CD8-positive, alpha-beta memory T cell (primary cell): ENCODE measurements around the gene OBP2A. TPM values are rescaled to one million over a fixed set of nuclear protein-coding genes. Genes with fewer than 3 reads are reported as not detected.

ENCODE experiments used
- CTCF ChIA-PET: fragments of 350-600 bp; sonication (Branson Sonifier 250); formaldehyde crosslinking; loops from one replicate; lab custom pipeline; 2021; ENCODE audit warnings: antibody characterized with exemption; lab: Charles Lee
- POLR2A ChIA-PET: fragments of 350-600 bp; sonication (Branson Sonifier 250); formaldehyde crosslinking; loops from one replicate; lab custom pipeline; 2021; ENCODE audit warnings: antibody characterized with exemption; lab: Charles Lee
- DNase-seq, 5 donors: peaks; one replicate each; pipeline versions ENCODE4 v3.0.0 to v3.0.0-alpha.2; 2020 to 2022; ENCODE audit warnings: mixed read lengths in 1 of 5
- H3K27ac ChIP-seq: one replicate; pipeline ENCODE4 v1.7.0; 2013; ENCODE audit warnings: low read depth, mild to moderate bottlenecking, low read length, moderate library complexity
- H3K27me3 ChIP-seq: 2 replicates; pipeline ENCODE4 v1.7.0; 2013; ENCODE audit warnings: low read length, mild to moderate bottlenecking; ENCODE audit not compliant: insufficient read depth, poor library complexity, severe bottlenecking
- H3K36me3 ChIP-seq: 2 replicates; pipeline ENCODE4 v1.7.0; 2013; ENCODE audit warnings: mild to moderate bottlenecking, low read length, moderate library complexity; ENCODE audit not compliant: insufficient read depth
- H3K4me1 ChIP-seq: 2 replicates; pipeline ENCODE4 v1.7.0; 2013; ENCODE audit warnings: mild to moderate bottlenecking, low read length, moderate library complexity; ENCODE audit not compliant: insufficient read depth
- H3K4me3 ChIP-seq: 2 replicates; pipeline ENCODE4 v1.7.0; 2013; ENCODE audit warnings: mild to moderate bottlenecking, low read length
- H3K9me3 ChIP-seq: 2 replicates; pipeline ENCODE4 v1.7.0; 2013; ENCODE audit warnings: mild to moderate bottlenecking, low read length
- H3K27ac Mint-ChIP-seq, 8 donors: one replicate each; pipeline ENCODE4 v1.8.0; 2020 to 2021; ENCODE audit warnings: mixed read lengths in 8 of 8, mild to moderate bottlenecking in 6 of 8, inconsistent platforms in 3 of 8, moderate library complexity in 3 of 8
- H3K27me3 Mint-ChIP-seq, 2 donors: one replicate each; pipeline ENCODE4 v1.8.0; 2020 to 2021; ENCODE audit warnings: mixed read lengths in 2 of 2, mild to moderate bottlenecking in 1 of 2, moderate library complexity in 1 of 2
- H3K36me3 Mint-ChIP-seq, 3 donors: one replicate each; pipeline ENCODE4 v1.8.0; 2020 to 2021; ENCODE audit warnings: mixed read lengths in 3 of 3, inconsistent platforms in 1 of 3, mild to moderate bottlenecking in 1 of 3
- H3K4me1 Mint-ChIP-seq, 3 donors: one replicate each; pipeline ENCODE4 v1.8.0; 2020 to 2021; ENCODE audit warnings: mixed read lengths in 3 of 3, inconsistent platforms in 1 of 3, mild to moderate bottlenecking in 1 of 3
- H3K4me3 Mint-ChIP-seq, 7 donors: one replicate each; pipeline ENCODE4 v1.8.0; 2020 to 2021; ENCODE audit warnings: mixed read lengths in 7 of 7, mild to moderate bottlenecking in 6 of 7, moderate library complexity in 4 of 7, inconsistent platforms in 2 of 7
- H3K9me3 Mint-ChIP-seq, 5 donors: one replicate each; pipeline ENCODE4 v1.8.0; 2020 to 2022; ENCODE audit warnings: mixed read lengths in 5 of 5, mild to moderate bottlenecking in 3 of 5, moderate library complexity in 2 of 5, inconsistent platforms in 1 of 5
- polyA plus RNA-seq: library from polyadenylated mRNA; unstranded; fragments of 300-500 nt; fragmentation: Illumina TruSeq; gene quantifications from one replicate; pipeline ENCODE4 v1.2.3, GENCODE V29; 2021
- total RNA-seq, 2 experiments: library from RNA; stranded (reverse); gene quantifications; one replicate each; pipeline ENCODE4 v1.2.3, GENCODE V29; 2021

OBP2A gene
- total and polyA plus RNA-seq, 3 experiments from 2014 or later: not detected

DNA sequence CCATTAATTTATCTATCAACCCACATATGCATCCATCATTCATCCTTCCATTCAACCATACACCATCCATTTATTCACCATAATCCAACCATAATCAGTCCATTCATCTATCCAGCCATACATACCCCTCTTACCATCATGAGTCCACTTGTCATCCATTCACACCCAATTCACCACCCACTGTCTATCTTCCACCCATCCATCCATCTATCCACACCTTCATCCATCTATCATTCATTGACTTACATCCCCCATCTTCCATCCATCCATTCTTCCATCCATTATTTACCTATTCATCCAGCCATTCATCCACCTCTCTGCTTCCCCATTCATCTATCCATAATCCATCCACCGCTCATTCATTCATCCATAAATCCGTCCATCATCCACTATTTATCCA lies 33.4 kb downstream of the OBP2A start:
- no peaks in the 10 kb centered on the region for H3K36me3 ChIP-seq
- Mint-ChIP-seq H3K27me3 (peaks cover 7 to 17% of the 10 kb centered on the region in 2 donors), H3K27ac (no peak overlapping the region), H3K36me3 (no peaks in the 10 kb centered on the region), H3K4me1 (no peaks in the 10 kb centered on the region), H3K9me3 (no peaks in the 10 kb centered on the region), H3K4me3 (no peak overlapping the region)
- no peaks in the 10 kb centered on the region for H3K9me3 ChIP-seq
- no peak for DNase-seq
- ChIA-PET POLR2A (no interaction called here), CTCF (no interaction called here)
- H3K4me3 ChIP-seq: no peak overlapping the region
- H3K27me3 ChIP-seq: no peaks in the 10 kb centered on the region
- H3K27ac ChIP-seq: no peak overlapping the region
- no peaks in the 10 kb centered on the region for H3K4me1 ChIP-seq

DNA sequence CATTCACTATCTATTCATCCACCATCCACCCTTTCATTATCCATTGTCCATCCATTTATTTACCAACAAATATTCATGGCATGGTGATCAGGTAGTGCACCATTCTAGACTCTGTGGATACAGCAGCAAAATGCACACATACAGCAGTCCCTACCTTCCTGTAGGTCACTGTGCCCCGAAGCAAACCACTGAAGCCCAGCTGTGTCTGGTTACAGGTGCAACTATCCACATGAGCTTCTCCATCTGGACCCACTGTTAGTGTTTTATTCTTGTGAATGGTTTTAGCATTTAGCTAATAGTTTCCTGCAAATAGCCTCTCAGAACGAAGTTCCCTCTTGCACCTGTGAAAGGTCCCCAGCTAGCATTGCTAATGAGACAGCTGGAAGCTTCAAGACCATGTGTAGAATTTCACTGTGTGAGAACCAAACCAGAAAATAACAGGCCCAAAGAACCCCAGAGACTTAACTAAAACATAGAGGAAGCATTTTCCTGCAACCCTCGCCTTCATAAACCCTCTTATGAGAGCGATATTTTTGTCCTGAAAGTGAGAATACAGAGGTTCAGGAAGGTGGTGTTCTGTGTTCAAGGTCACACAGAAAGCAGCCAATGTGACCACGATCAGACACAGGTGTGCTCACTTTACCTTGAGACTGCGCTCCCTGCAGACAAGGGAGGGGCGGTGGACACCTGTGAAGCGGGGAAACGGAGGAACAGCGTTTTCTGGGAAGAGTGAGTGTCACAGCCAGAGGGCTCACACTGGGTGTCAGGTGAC lies 34.1 kb downstream of the OBP2A start:
- Mint-ChIP-seq H3K4me1 (no peaks in the 10 kb centered on the region), H3K36me3 (no peaks in the 10 kb centered on the region), H3K27me3 (peaks cover 5 to 24% of the 10 kb centered on the region in 2 donors), H3K27ac (no peak overlapping the region), H3K9me3 (no peaks in the 10 kb centered on the region), H3K4me3 (no peak overlapping the region)
- Histone ChIP-seq H3K27me3 (no peaks in the 10 kb centered on the region), H3K4me1 (no peaks in the 10 kb centered on the region), H3K4me3 (no peak overlapping the region), H3K36me3 (no peaks in the 10 kb centered on the region), H3K27ac (no peak overlapping the region), H3K9me3 (no peaks in the 10 kb centered on the region)
- POLR2A ChIA-PET: no interaction called here
- DNase-seq: no peak
- CTCF ChIA-PET: no interaction called here

DNA sequence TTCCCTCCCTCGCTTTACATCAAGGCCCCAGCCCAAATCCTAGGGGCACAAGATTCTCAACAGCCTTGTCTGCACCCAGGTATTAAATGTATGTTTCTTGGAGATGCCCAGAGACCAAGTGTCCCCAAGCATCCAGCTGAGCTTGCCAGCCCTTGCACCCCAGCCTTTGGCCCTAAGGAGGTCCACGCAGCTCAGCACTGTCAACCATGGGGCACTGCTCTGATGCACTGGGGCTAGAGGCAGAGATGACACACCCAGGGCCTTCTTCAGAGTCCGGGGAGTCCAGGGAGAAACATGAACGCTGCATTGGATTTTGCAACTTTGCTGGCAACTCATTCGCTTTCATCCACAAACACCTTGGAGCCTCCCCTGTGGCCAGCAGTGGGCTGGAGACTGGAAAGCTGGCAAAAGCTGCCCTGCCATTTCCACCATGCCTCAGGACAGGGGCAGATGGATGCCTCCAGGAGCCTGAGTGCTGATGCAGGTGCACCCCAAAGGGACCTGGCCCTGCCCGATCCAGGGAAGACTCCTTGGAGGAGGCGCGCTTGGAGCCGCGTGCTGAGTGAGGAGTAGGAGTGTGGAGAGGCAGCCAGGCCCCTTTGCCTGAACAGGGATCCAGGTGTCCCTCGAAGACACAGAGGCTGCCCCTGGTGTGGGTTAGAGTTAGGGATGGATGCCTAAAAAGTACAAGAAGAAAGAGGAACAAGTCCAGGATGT lies 34.9 kb downstream of the OBP2A start:
- H3K36me3 Mint-ChIP-seq: no peaks in the 10 kb centered on the region
- POLR2A ChIA-PET: no interaction called here
- DNase-seq: no peak
- no peak overlapping the region for H3K27ac ChIP-seq
- H3K36me3 ChIP-seq: no peaks in the 10 kb centered on the region
- H3K27me3 ChIP-seq: no peaks in the 10 kb centered on the region
- H3K4me1 Mint-ChIP-seq: no peaks in the 10 kb centered on the region
- no peaks in the 10 kb centered on the region for H3K9me3 ChIP-seq
- no peak overlapping the region for H3K27ac Mint-ChIP-seq
- CTCF ChIA-PET: no interaction called here
- no peaks in the 10 kb centered on the region for H3K9me3 Mint-ChIP-seq
- H3K4me3 ChIP-seq: no peak overlapping the region
- H3K4me3 Mint-ChIP-seq: no peak overlapping the region
- no peaks in the 10 kb centered on the region for H3K4me1 ChIP-seq
- H3K27me3 Mint-ChIP-seq: peaks cover 3 to 25% of the 10 kb centered on the region in 2 donors

DNA sequence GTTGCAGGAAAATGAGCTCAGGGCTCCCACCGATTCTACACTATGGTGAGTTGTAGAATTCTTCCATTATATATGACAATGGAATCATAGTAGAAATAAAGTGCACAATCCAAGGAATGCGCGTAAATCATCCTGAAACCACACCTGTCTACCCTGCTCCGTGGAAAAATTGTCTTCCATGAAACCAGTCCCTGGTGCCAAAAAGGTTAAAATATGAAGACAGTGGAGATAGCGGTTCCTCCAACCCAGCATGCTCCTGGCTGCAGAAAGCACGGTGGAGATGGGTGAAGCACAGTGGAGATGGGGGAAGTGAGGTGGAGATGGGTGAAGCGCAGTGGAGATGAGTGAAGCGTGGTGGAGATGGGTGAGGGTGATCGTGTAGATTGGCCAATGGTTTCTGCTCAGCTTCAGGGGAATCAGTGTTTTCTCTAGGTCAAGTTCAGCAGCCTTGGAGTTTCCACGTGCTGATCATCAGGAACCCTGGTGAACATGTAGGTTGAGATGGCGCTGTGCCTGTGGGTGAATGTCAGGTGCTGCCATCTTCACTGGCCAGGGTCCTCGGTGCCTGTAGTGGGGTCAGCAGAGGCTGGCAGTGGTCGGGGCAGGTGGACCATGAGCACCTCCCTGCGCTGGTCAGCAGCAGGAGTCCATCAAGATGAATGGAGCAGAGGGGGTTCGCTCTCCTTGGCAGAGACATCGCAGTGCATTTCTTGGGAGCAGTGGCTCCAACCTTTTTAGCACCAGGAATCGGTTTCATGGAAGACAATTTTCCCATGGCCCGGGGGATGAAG lies 35.9 kb downstream of the OBP2A start:
- H3K27me3 ChIP-seq: no peaks in the 10 kb centered on the region
- ChIA-PET CTCF (no interaction called here), POLR2A (no interaction called here)
- no peaks in the 10 kb centered on the region for H3K9me3 ChIP-seq
- no peak for DNase-seq
- no peaks in the 10 kb centered on the region for H3K4me1 Mint-ChIP-seq
- H3K27me3 Mint-ChIP-seq: peaks cover 0 to 21% of the 10 kb centered on the region in 2 donors
- no peak overlapping the region for H3K4me3 Mint-ChIP-seq
- no peaks in the 10 kb centered on the region for H3K9me3 Mint-ChIP-seq
- no peak overlapping the region for H3K4me3 ChIP-seq
- H3K4me1 ChIP-seq: no peaks in the 10 kb centered on the region
- no peak overlapping the region for H3K27ac ChIP-seq
- H3K27ac Mint-ChIP-seq: no peak overlapping the region
- no peaks in the 10 kb centered on the region for H3K36me3 ChIP-seq
- no peaks in the 10 kb centered on the region for H3K36me3 Mint-ChIP-seq

DNA sequence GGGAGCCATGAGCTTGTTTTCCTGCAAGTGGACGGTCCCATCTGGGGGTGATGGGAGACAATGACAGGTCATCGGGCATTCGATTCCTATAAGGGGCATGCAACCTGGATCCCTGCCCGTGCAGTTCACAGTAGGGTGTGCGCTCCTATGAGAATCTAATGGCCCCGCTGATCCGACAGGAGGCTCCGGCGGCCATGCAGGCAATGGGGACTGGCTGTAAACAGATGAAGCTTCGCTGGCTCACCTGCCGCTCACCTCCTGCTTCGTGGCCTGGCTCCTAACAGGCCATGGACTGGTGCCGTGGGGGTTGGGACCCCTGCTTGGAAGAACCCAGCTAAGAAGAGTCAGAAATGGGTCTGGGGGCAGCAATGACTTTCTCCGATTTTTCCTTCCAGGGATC lies 36.6 kb downstream of the OBP2A start:
- H3K36me3 ChIP-seq: no peaks in the 10 kb centered on the region
- Mint-ChIP-seq H3K36me3 (no peaks in the 10 kb centered on the region), H3K4me3 (no peak overlapping the region), H3K4me1 (no peaks in the 10 kb centered on the region), H3K9me3 (no peaks in the 10 kb centered on the region), H3K27me3 (peaks cover 0 to 20% of the 10 kb centered on the region in 2 donors), H3K27ac (no peak overlapping the region)
- H3K27me3 ChIP-seq: no peaks in the 10 kb centered on the region
- no peak overlapping the region for H3K27ac ChIP-seq
- H3K4me1 ChIP-seq: no peaks in the 10 kb centered on the region
- CTCF ChIA-PET: no interaction called here
- no peaks in the 10 kb centered on the region for H3K9me3 ChIP-seq
- POLR2A ChIA-PET: no interaction called here
- no peak for DNase-seq
- H3K4me3 ChIP-seq: no peak overlapping the region

DNA sequence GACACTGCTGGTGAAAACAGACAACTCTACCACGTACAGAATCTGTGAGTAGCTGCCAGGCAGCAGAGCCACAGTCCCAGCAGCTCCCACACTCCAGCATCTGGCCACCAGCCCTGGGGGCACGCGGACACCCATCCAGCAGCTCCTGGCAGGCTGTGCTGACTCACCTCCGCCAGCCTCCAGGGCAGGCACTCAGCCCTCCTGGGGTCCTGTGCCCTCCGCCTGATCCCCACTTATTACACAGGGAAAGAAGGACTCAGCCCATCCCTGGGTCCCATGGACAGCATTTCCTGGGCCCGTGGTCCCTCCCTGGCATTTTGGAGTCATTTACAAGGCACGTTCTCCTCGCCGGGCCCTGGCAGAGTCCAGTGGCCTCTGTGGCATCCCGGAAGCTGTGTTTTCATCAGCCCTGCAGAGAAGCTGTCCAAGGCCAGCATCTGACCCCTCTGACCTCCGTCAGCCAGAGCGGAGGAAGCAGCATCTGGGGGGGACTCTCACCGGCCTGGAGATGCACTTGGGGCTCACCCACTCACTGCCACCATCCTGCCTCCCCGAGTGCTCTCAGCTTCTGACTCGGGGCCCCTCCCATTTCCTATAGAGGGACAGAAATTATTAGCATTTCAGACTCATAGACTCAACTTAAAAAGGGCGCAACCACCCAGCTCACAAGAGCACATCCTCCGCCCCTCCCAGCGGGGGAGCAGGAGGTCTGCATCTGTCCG lies 37.2 kb downstream of the OBP2A start:
- no peaks in the 10 kb centered on the region for H3K4me1 ChIP-seq
- ChIA-PET CTCF (no interaction called here), POLR2A (no interaction called here)
- Mint-ChIP-seq H3K36me3 (no peaks in the 10 kb centered on the region), H3K27me3 (peaks cover 0 to 20% of the 10 kb centered on the region in 2 donors), H3K9me3 (no peaks in the 10 kb centered on the region), H3K4me1 (no peaks in the 10 kb centered on the region), H3K27ac (no peak overlapping the region), H3K4me3 (no peak overlapping the region)
- no peaks in the 10 kb centered on the region for H3K27me3 ChIP-seq
- no peak overlapping the region for H3K27ac ChIP-seq
- DNase-seq: no peak
- H3K36me3 ChIP-seq: no peaks in the 10 kb centered on the region
- H3K9me3 ChIP-seq: no peaks in the 10 kb centered on the region
- H3K4me3 ChIP-seq: no peak overlapping the region

DNA sequence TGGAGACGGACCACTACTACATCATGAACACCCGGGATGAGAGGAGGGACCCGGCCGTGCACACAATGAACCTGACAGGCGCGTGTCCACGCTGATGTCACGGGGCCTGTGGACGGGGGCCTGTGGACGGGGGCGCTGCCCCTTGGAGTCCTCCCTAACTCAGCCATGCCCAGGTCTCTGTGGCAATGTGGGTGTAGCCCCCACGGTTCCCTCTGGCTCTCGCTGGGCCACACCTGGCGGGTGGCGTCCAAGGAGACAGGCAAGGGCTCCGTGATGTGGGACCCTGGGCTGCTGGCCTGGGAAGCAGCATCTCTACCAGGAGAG lies 37.7 kb downstream of the OBP2A start:
- Mint-ChIP-seq H3K36me3 (no peaks in the 10 kb centered on the region), H3K27me3 (peaks cover 0 to 20% of the 10 kb centered on the region in 2 donors), H3K27ac (no peak overlapping the region), H3K4me3 (no peak overlapping the region), H3K9me3 (no peaks in the 10 kb centered on the region), H3K4me1 (no peaks in the 10 kb centered on the region)
- no peak for DNase-seq
- Histone ChIP-seq H3K27me3 (no peaks in the 10 kb centered on the region), H3K4me3 (no peak overlapping the region), H3K27ac (no peak overlapping the region), H3K9me3 (no peaks in the 10 kb centered on the region), H3K4me1 (no peaks in the 10 kb centered on the region), H3K36me3 (no peaks in the 10 kb centered on the region)
- ChIA-PET POLR2A (no interaction called here), CTCF (no interaction called here)
